ENCODE measurements around the gene S1PR3. TPM values are rescaled to one million over a fixed set of nuclear protein-coding genes. Genes with fewer than 3 reads are reported as not detected.

The S1PR3 gene
- total and polyA plus RNA-seq, 9 donors: 1.9 to 18.5 (median 5.9) TPM

DNA sequence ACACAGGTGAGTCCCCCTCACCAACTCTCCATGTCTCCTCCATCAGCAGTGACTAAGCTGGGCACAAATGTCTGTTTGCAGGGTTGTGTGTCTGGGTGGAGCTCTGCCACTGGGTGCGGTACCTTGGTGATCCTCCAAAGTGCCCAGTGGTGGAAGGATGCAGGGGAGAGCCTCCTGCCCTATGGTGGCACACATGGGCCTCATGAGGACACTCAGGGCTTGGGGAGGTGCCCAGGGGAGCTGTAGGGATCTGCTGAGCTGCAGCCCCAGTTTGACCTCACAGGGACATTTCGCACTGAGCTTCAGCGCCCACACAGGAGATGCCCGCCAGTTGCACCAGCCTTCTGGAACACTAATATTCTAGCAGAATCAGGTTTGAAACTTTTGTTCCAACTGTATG lies 29.5 kb downstream of the S1PR3 start:
- Histone ChIP-seq H3K9me3 (no peaks in the 10 kb centered on the region), H3K27me3 (no peaks in the 10 kb centered on the region), H3K4me1 (ENCODE audit: insufficient read depth) (peaks cover 29% of the 10 kb centered on the region), H3K36me3 (no peaks in the 10 kb centered on the region), H3K4me3 (no peak overlapping the region), H3K27ac (peak overlapping the region; percentile 45 to 85)
- intact Hi-C loops (cut with DNase I): no loop called here
- no peak for TF ChIP-seq POLR2A (IDR thresholded peaks at IDR 0.05)
- TF ChIP-seq, protein P1, sequence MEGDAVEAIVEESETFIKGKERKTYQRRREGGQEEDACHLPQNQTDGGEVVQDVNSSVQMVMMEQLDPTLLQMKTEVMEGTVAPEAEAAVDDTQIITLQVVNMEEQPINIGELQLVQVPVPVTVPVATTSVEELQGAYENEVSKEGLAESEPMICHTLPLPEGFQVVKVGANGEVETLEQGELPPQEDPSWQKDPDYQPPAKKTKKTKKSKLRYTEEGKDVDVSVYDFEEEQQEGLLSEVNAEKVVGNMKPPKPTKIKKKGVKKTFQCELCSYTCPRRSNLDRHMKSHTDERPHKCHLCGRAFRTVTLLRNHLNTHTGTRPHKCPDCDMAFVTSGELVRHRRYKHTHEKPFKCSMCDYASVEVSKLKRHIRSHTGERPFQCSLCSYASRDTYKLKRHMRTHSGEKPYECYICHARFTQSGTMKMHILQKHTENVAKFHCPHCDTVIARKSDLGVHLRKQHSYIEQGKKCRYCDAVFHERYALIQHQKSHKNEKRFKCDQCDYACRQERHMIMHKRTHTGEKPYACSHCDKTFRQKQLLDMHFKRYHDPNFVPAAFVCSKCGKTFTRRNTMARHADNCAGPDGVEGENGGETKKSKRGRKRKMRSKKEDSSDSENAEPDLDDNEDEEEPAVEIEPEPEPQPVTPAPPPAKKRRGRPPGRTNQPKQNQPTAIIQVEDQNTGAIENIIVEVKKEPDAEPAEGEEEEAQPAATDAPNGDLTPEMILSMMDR (IDR thresholded peaks at IDR 0.05): no peak
- TF ChIP-seq EP300 (IDR thresholded peaks at IDR 0.05): no peak
- DNase-seq: no peak
- 95 to 98% (median 97%) methylated on average over 4 of the region's 4 CpGs for WGBS, 3 donors

- peak; percentile 49 to 76 (median 62) for DNase-seq
- Histone ChIP-seq H3K4me1 (ENCODE audit: insufficient read depth) (peaks cover 29% of the 10 kb centered on the region), H3K9me3 (no peaks in the 10 kb centered on the region), H3K27ac (peak overlapping the region; percentile 53 to 85), H3K36me3 (no peaks in the 10 kb centered on the region), H3K27me3 (no peaks in the 10 kb centered on the region), H3K4me3 (no peak overlapping the region)
- intact Hi-C loops (cut with DNase I): no loop called here
- no peak for TF ChIP-seq EP300 (IDR thresholded peaks at IDR 0.05)
- TF ChIP-seq, protein P1 (IDR thresholded peaks at IDR 0.05): no peak
- no peak for TF ChIP-seq POLR2A (IDR thresholded peaks at IDR 0.05)
- 56 to 58% (median 57%) methylated on average over 8 of the region's 8 CpGs for WGBS, 3 donors
Measured at GRCh38 chr9:89021154-89021803, 30.0 kb downstream of the S1PR3 start.

DNA sequence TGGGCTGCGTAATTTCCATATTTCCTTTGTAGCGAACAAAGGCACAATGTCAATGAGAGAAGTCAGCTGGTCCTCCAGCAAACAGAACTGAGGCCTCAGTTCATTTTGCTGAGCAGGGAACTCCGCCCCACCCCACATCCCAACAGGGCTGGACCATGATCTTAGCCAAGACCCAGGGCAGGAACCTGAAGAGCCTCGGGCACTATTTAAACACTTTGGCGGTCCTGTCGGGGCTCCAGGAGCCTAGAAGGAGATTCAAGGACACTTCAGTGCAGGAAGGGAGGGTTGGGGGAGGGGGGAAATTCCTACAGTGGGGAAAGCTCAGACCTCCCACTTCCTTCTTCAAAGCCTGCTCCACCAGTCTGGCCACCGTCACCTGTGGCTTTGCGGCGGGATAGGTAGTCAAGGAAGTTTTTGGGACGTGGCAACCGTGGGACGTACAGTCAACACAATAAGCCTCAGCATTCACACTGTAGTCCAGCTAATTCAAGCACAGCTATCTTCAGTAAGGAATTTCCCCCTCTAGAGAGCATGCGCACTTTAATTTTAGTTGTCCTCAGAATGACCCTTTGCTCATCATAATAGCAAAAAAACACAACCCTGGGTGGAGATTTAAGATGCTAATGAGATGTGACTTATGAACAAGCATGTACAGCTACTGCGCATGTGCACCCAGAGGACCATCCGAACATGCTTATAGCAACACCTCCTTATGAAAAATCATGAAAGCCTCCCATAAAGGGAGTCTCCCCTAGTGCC lies 30.9 kb downstream of the S1PR3 start:
- H3K4me1 ChIP-seq (ENCODE audit: insufficient read depth): peaks cover 29% of the 10 kb centered on the region
- H3K9me3 ChIP-seq: no peaks in the 10 kb centered on the region
- TF ChIP-seq, protein P1 (IDR thresholded peaks at IDR 0.05): no peak
- TF ChIP-seq EP300 (IDR thresholded peaks at IDR 0.05) (no peak), POLR2A (IDR thresholded peaks at IDR 0.05) (no peak)
- no peak overlapping the region for H3K4me3 ChIP-seq
- H3K27ac ChIP-seq: peak overlapping the region; percentile 53 to 85
- no peaks in the 10 kb centered on the region for H3K36me3 ChIP-seq
- intact Hi-C loops (cut with DNase I): no loop called here
- peak in 4 of 5 donors; percentile 42 to 57 (median 46) for DNase-seq
- WGBS, 3 donors: 15 to 22% (median 19%) methylated on average over 15 of the region's 15 CpGs
- H3K27me3 ChIP-seq: no peaks in the 10 kb centered on the region

- Histone ChIP-seq H3K4me1 (ENCODE audit: insufficient read depth) (peaks cover 29% of the 10 kb centered on the region), H3K4me3 (no peak overlapping the region), H3K9me3 (no peaks in the 10 kb centered on the region), H3K27ac (peak overlapping the region in 1 of 2 donors; percentile 85), H3K27me3 (no peaks in the 10 kb centered on the region), H3K36me3 (no peaks in the 10 kb centered on the region)
- intact Hi-C loops (cut with DNase I): no loop called here
- WGBS, 3 donors: 11 to 20% (median 14%) methylated on average over 2 of the region's 2 CpGs
- peak in 4 of 5 donors; percentile 47 to 57 (median 54) for DNase-seq
- TF ChIP-seq POLR2A (IDR thresholded peaks at IDR 0.05) (no peak), EP300 (IDR thresholded peaks at IDR 0.05) (no peak)
- TF ChIP-seq, protein P1 (IDR thresholded peaks at IDR 0.05): no peak
Measured at GRCh38 chr9:89022902-89023301, 31.6 kb downstream of the S1PR3 start.

Data from ovary (tissue), 9 donors.